C1 segment of cervical spinal cord (tissue), 14 donors: ENCODE data around the gene CLSTN3.

Experiments used
- DNase-seq, 14 donors: peaks; one replicate each; lab custom pipeline; 2025; lab: John Stamatoyannopoulos, UW

CLSTN3 gene

GRCh38 chr12:7125632-7126227 lies 4.4 kb upstream of the CLSTN3 start:
- no peak for DNase-seq

- DNase-seq: no peak
Measured at GRCh38 chr12:7127916-7128626, 2.1 kb upstream of the CLSTN3 start.

DNA sequence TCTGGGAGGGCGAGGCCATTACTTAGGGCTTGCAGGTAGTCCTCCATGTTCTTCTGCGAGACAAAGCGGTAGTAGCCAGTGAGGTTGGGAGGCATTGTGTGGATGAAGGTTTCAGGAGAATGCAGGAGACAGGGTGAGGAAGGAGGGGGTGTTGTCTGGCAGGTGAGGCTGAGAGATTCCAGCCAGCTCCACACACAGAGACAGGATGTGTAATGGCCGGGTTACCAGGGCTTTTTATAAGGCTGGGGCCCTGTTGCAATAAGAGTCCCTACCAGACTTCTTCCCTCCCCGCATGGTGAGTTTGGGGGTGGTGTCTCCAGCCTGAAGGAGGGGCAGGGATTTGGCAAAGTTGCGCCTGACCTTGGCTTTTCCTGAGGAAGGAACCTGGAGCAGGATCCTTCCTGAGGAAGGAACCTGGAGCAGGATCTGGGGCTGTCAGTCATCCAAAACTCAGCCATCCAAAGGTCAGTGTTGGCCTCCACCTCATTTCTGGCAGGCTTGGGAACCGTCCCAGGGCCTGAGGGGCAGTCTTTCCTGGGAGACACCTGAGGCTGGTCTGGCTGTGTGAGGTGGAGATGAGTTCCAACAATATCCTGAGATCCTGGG lies 1.4 kb upstream of the CLSTN3 start, which contains the start of gene RBP5:
TSS of gene RBP5 (minus strand) at position 209 of the 606 bp plus-strand sequence. CDS start at position 95, 114 bp downstream.
- no peak for DNase-seq

GRCh38 chr12:7129287-7129871 lies 792 bp upstream of the CLSTN3 start:
- no peak for DNase-seq

GRCh38 chr12:7130701-7131501 lies 730 bp downstream of the CLSTN3 start:
- DNase-seq: peak in 8 of 14 donors; percentile 7 to 78 (median 21)

DNA sequence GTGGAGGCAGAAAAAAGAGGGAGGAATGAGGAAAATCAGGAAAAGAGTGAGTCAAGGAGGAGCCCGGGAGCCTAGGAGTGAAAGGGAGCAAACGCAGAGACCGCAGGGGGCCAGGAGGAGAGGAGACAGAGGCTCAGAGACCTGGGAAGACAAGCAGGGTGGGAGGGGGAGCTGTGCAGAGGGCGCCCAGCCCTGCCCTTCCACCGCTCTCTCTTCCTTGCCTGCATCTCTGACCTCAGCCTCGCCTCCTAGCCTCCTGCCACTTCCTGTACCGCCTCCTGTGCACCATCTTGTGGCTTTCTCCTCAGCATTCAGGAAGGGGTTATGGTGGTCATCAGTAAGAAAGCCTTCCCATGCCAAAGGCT lies 1.3 kb downstream of the CLSTN3 start:
- peak in 1 of 14 donors; percentile 44 for DNase-seq

DNA sequence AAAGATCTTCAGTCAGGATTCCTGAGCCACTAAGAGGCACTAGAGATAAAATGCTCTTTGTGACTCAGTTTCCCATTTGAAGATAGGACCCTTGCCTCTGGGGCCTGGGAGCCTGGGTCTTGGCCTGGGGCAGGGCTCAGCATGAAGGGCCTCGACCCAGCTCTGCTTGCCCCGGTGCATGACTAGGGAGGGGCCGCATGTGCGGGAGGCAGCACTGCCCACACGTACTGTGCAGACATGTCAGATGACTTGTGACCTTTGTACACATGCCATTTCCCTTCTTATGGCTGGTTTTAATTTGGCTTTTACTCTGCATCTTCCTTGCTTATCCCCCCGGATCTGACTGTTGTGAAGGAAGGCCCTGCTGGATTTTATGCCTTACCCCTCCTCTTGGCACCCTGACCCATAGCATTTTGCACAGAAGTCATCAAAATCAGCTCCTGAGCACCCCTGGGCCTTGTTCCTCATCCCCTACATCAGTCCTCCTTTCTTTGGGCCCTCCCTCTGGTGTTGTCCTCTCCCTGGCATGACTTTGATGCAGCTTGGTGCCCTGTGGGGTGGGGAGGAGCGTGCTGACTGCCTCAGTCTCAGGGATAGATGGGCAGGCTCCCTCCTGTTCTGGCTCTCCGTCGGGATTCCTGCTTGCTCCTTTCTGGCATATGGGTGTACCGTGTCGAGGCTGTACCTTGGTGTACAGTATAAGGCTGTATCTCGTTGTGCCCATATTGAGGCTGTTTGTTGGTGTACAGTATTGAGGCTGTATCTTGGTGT lies 4.4 kb downstream of the CLSTN3 start:
- peak in 1 of 14 donors; percentile 42 for DNase-seq

- DNase-seq: peak in 1 of 14 donors; percentile 56
Measured at GRCh38 chr12:7136071-7136470, 5.9 kb downstream of the CLSTN3 start.

- DNase-seq: peak in 2 of 14 donors; percentile 11 to 87
Measured at GRCh38 chr12:7136676-7137075, 6.5 kb downstream of the CLSTN3 start.

DNA sequence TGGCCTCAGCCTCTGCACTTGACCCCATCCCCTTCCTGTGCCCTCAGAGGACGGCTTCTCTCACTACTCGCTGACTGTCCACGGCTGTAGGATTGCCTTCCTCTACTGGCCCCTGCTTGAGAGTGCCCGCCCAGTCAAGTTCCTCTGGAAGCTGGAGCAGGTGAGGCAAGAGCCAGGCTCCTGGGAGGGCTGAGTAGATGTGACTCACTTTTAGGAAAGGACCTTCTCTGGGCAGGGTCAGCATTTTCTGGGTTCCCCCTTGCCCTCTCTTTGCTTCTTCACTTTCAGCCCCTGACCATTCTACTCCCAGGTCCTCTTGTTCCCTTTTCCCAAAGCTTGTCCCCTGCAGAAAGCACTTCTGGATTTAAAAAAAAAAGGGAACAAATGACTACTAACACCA lies 7.7 kb downstream of the CLSTN3 start:
- DNase-seq: no peak

DNA sequence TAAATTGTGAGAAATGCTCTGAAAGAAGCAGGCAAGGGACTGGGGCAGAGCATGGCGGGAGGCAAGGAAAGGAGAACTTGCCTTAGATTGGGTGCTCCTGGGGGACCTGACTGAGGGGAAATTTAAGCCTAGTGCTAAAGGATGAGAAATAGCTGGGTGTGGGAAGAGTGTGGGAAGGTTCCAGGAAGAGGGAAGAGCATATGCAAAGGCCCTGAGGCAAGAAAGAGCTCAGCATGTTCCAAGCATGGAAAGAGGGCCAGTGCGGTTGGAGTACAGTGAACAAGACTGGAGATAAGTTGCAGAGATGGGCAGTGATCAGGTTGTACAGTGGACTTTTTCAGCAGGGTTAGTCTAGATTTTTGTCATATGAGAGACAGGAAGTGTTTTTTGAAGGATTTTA lies 9.0 kb downstream of the CLSTN3 start:
- no peak for DNase-seq

GRCh38 chr12:7141351-7142005 lies 11.3 kb downstream of the CLSTN3 start:
- DNase-seq: no peak

DNA sequence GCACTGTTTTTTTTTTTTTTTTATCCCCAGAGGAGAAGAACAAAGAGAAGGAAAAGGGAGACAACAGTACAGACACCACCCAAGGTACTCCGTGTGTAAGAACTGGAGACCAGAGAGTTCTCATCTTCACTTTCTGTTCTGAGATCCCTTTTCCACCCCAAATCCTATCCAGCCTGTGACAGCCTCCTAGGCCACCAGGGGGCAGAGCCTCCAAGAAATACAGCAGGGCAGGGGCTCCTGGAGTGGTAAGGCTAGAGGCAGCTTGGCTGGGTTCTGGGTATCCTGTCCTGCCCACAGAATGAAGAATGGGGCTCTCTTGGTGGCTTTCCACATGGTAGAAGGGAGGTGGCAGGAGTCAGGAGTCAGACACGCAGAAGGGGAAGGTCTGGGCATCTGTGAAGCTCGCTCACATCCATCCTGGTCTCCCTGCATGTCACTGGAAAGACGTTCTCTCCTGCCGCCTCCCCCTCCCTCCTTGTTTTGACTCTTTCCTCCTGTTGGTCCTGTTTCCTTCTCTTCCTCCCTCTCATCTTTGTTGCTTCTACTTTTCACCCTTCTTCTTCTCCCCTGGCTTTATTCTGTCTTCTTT lies 12.0 kb downstream of the CLSTN3 start:
- peak in 4 of 14 donors; percentile 2 to 13 (median 7) for DNase-seq

GRCh38 chr12:7142809-7143465 lies 12.8 kb downstream of the CLSTN3 start:
- no peak for DNase-seq

DNA sequence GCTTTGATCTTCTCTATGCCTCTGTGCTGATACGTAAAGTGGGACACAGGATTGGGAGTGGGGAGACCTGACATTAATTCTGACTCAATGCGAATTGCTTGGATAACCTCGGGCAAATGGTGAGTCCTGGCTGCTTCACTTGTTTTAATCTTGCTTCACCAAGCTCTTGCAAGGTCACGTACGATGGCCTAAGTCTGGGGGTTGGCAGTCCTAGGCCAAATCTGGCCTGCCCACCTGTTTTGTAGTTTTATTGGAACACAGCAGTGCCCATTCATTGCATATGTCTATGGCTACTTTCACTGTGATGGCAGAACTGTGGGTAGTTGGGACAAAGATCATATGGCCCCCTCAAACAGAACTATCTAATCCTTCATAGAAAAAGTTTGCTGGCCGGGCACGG lies 13.4 kb downstream of the CLSTN3 start:
- no peak for DNase-seq

- DNase-seq: peak in 1 of 14 donors; percentile 48
Measured at GRCh38 chr12:7144414-7145120, 14.4 kb downstream of the CLSTN3 start.

GRCh38 chr12:7145671-7146070 lies 15.5 kb downstream of the CLSTN3 start:
- DNase-seq: no peak

DNA sequence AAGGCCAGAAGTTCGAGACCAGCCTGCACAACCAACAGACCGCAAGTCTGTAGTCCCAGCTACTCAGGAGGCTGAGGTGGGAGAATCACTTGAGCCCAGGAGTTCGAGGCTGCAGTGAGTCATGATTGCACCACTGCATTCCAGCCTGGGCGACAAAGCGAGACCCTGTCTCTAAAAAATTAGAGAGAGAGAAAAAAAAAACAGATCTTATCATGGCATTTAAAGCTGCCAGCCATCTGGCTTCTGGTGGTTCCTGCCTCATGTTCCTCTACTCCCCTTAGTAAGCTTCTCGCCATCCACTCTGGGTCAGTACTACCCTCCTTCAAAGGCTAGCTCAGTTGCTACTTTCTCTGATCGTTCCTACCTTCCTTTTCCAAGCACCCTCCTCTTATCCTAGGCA lies 16.1 kb downstream of the CLSTN3 start:
- DNase-seq: no peak

GRCh38 chr12:7146906-7147305 lies 16.7 kb downstream of the CLSTN3 start:
- DNase-seq: no peak
